MM.1S (cell line): ENCODE results near the gene ENDOV.

Experiments used
- DNase-seq: peaks from one replicate; pipeline ENCODE4 v3.0.0-alpha.2; 2015
- H2AFZ ChIP-seq: fragments of 300-600 bp; sonication (generic); 2 replicates; pipeline ENCODE4 v1.6.0; 2016; ENCODE audit warnings: antibody characterized with exemption, low read length
- H3F3A ChIP-seq: fragments of 300-600 bp; sonication (generic); 2 replicates; pipeline ENCODE4 v1.6.1; 2016; ENCODE audit warnings: mild to moderate bottlenecking, antibody characterized with exemption, low read length, moderate library complexity, mixed read lengths; ENCODE audit not compliant: insufficient read depth
- H3K27ac ChIP-seq: fragments of 300-600 bp; sonication (generic); 2 replicates; pipeline ENCODE4 v1.5.1; 2016; ENCODE audit warnings: mild to moderate bottlenecking, low read length
- H3K27me3 ChIP-seq: fragments of 300-600 bp; sonication (generic); replicated peaks from 2 replicates; pipeline ENCODE4 v1.6.0; 2016; ENCODE audit warnings: low read length; ENCODE audit not compliant: insufficient read depth
- H3K36me3 ChIP-seq: fragments of 300-600 bp; sonication (generic); replicated peaks from 2 replicates; pipeline ENCODE4 v1.6.1; 2016; ENCODE audit warnings: mild to moderate bottlenecking, low read length, mixed read lengths; ENCODE audit not compliant: insufficient read depth
- H3K4me1 ChIP-seq: fragments of 300-600 bp; sonication (generic); 2 replicates; pipeline ENCODE4 v1.6.1; 2016; ENCODE audit warnings: low read length, mixed read lengths
- H3K4me2 ChIP-seq: fragments of 300-600 bp; sonication (generic); 2 replicates; pipeline ENCODE4 v1.6.0; 2016; ENCODE audit warnings: low read depth, low read length
- H3K4me3 ChIP-seq: fragments of 300-600 bp; sonication (generic); 2 replicates; pipeline ENCODE4 v1.5.1; 2016; ENCODE audit warnings: low read length, mixed read lengths
- H3K79me2 ChIP-seq: fragments of 300-600 bp; sonication (generic); 2 replicates; pipeline ENCODE4 v1.6.1; 2016; ENCODE audit warnings: mixed run types, low read length, mixed read lengths
- H3K9ac ChIP-seq: fragments of 300-600 bp; sonication (generic); 2 replicates; pipeline ENCODE4 v1.6.1; 2016; ENCODE audit warnings: low read length, mixed read lengths
- H3K9me2 ChIP-seq: fragments of 300-600 bp; sonication (generic); replicated peaks from 2 replicates; pipeline ENCODE4 v1.6.1; 2016; ENCODE audit warnings: mild to moderate bottlenecking, low read length, mixed read lengths; ENCODE audit not compliant: insufficient read depth
- H3K9me3 ChIP-seq: fragments of 300-600 bp; sonication (generic); replicated peaks from 2 replicates; pipeline ENCODE4 v1.6.1; 2016; ENCODE audit warnings: mild to moderate bottlenecking, low read length, mixed read lengths; ENCODE audit not compliant: insufficient read depth
- H4K20me1 ChIP-seq: fragments of 300-600 bp; sonication (generic); 2 replicates; pipeline ENCODE4 v1.6.1; 2016; ENCODE audit warnings: mild to moderate bottlenecking, low read length, moderate library complexity, mixed read lengths; ENCODE audit not compliant: insufficient read depth
- CTCF ChIP-seq: fragments of 300-600 bp; sonication (generic); IDR thresholded peaks from 2 replicates; pipeline ENCODE4 v1.5.1; 2016; ENCODE audit warnings: antibody characterized with exemption, low read length, mixed read lengths
- EZH2 ChIP-seq: fragments of 300-600 bp; sonication (generic); optimal IDR thresholded peaks from 2 replicates; pipeline ENCODE3; 2017; ENCODE audit warnings: low read depth, mild to moderate bottlenecking, antibody characterized with exemption, low read length, mixed read lengths
- EZH2phosphoT487 ChIP-seq: fragments of 300-600 bp; sonication (generic); IDR thresholded peaks from 2 replicates; pipeline ENCODE4 v1.6.1; 2018; ENCODE audit warnings: antibody characterized with exemption, low read length

The ENDOV gene

GRCh38 chr17:80473701-80474100, 58.7 kb downstream of the ENDOV start:
- no peaks in the 10 kb centered on the region for H3K9me2 ChIP-seq
- no peaks in the 10 kb centered on the region for H3K9me3 ChIP-seq
- no peak overlapping the region for H3K4me3 ChIP-seq
- no peak overlapping the region for H2AFZ ChIP-seq
- no peak for DNase-seq
- no peaks in the 10 kb centered on the region for H4K20me1 ChIP-seq
- H3K27me3 ChIP-seq, result peaks cover 94% of the 10 kb centered on the region
- no peaks in the 10 kb centered on the region for H3F3A ChIP-seq
- TF ChIP-seq EZH2phosphoT487, result no peak
- TF ChIP-seq CTCF, result no peak
- TF ChIP-seq EZH2, result no peak
- no peaks in the 10 kb centered on the region for H3K4me1 ChIP-seq
- H3K36me3 ChIP-seq, result no peaks in the 10 kb centered on the region
- H3K27ac ChIP-seq, result no peak overlapping the region
- no peak overlapping the region for H3K4me2 ChIP-seq
- H3K9ac ChIP-seq, result no peak overlapping the region
- H3K79me2 ChIP-seq, result no peaks in the 10 kb centered on the region

- Histone ChIP-seq H2AFZ (no peak overlapping the region), H3K27me3 (peaks cover 94% of the 10 kb centered on the region), H3F3A (no peaks in the 10 kb centered on the region), H4K20me1 (no peaks in the 10 kb centered on the region), H3K9ac (no peak overlapping the region), H3K27ac (no peak overlapping the region), H3K4me1 (no peaks in the 10 kb centered on the region), H3K4me3 (no peak overlapping the region), H3K9me2 (no peaks in the 10 kb centered on the region), H3K4me2 (no peak overlapping the region), H3K36me3 (no peaks in the 10 kb centered on the region), H3K9me3 (no peaks in the 10 kb centered on the region), H3K79me2 (no peaks in the 10 kb centered on the region)
- TF ChIP-seq CTCF (no peak), EZH2 (no peak), EZH2phosphoT487 (no peak)
- no peak for DNase-seq
These were observed 59.4 kb downstream of the ENDOV start for GRCh38 chr17:80474231-80474960.

GRCh38 chr17:80474961-80475909, 60.3 kb downstream of the ENDOV start:
- H3K9me2 ChIP-seq, result no peaks in the 10 kb centered on the region
- no peak overlapping the region for H3K4me3 ChIP-seq
- no peak overlapping the region for H2AFZ ChIP-seq
- H3K9ac ChIP-seq, result no peak overlapping the region
- no peak overlapping the region for H3K27ac ChIP-seq
- no peaks in the 10 kb centered on the region for H3K36me3 ChIP-seq
- H3K4me2 ChIP-seq, result no peak overlapping the region
- no peaks in the 10 kb centered on the region for H3K4me1 ChIP-seq
- TF ChIP-seq EZH2phosphoT487 (no peak), CTCF (no peak), EZH2 (no peak)
- no peaks in the 10 kb centered on the region for H3K79me2 ChIP-seq
- peaks cover 93% of the 10 kb centered on the region for H3K27me3 ChIP-seq
- H3K9me3 ChIP-seq, result no peaks in the 10 kb centered on the region
- H4K20me1 ChIP-seq, result no peaks in the 10 kb centered on the region
- no peak for DNase-seq
- no peaks in the 10 kb centered on the region for H3F3A ChIP-seq
